OCI-LY1 (cell line): Measurements from ENCODE around the gene STAG3.

Source experiments
- H2AFZ ChIP-seq: fragments of 200-600 bp; sonication (generic), shearing (Covaris generic); 2 replicates; pipeline ENCODE4 v1.6.0; 2014; ENCODE audit warnings: antibody characterized with exemption, mild to moderate bottlenecking, low read length
- H3F3A ChIP-seq: fragments of 200-600 bp; sonication (generic), shearing (Covaris generic); 2 replicates; pipeline ENCODE4 v1.6.0; 2014; ENCODE audit warnings: mild to moderate bottlenecking, antibody characterized with exemption, low read length, moderate library complexity; ENCODE audit not compliant: insufficient read depth
- H3K27ac ChIP-seq: fragments of 200-600 bp; sonication (generic); 2 replicates; pipeline ENCODE4 v1.5.1; 2014; ENCODE audit warnings: low read length, mixed run types, mild to moderate bottlenecking, low read depth; ENCODE audit not compliant: poor library complexity, severe bottlenecking
- H3K27me3 ChIP-seq: fragments of 200-600 bp; sonication (generic); 2 replicates; pipeline ENCODE4 v1.6.0; 2014; ENCODE audit warnings: antibody characterized with exemption, mild to moderate bottlenecking, low read length, moderate library complexity; ENCODE audit not compliant: insufficient read depth
- H3K36me3 ChIP-seq: fragments of 200-600 bp; sonication (generic); 2 replicates; pipeline ENCODE4 v1.6.1; 2014; ENCODE audit warnings: mild to moderate bottlenecking, antibody characterized with exemption, low read length, moderate library complexity, mixed read lengths; ENCODE audit not compliant: insufficient read depth
- H3K4me1 ChIP-seq: fragments of 200-600 bp; sonication (generic); 2 replicates; pipeline ENCODE4 v1.5.1; 2014; ENCODE audit warnings: mild to moderate bottlenecking, low read length, moderate library complexity; ENCODE audit not compliant: insufficient read depth, severe bottlenecking
- H3K4me2 ChIP-seq: fragments of 200-600 bp; sonication (generic), shearing (Covaris generic); 2 replicates; pipeline ENCODE4 v1.6.1; 2014; ENCODE audit warnings: low read length
- H3K4me3 ChIP-seq: fragments of 200-600 bp; sonication (generic); 2 replicates; pipeline ENCODE4 v1.5.1; 2014; ENCODE audit warnings: low read length, low read depth, mild to moderate bottlenecking, mixed read lengths; ENCODE audit not compliant: poor library complexity, severe bottlenecking
- H3K79me2 ChIP-seq: fragments of 200-600 bp; shearing (Covaris generic); 2 replicates; pipeline ENCODE4 v1.6.1; 2016; ENCODE audit warnings: mixed run types, low read length, mixed read lengths; ENCODE audit not compliant: insufficient read depth
- H3K9ac ChIP-seq: fragments of 200-600 bp; sonication (generic), shearing (Covaris generic); 2 replicates; pipeline ENCODE4 v1.6.1; 2014; ENCODE audit warnings: mild to moderate bottlenecking, low read length, mixed read lengths
- H3K9me2 ChIP-seq: fragments of 200-600 bp; sonication (generic), shearing (Covaris generic); 2 replicates; pipeline ENCODE4 v1.6.1; 2014; ENCODE audit warnings: low read depth, mild to moderate bottlenecking, low read length, mixed read lengths
- H3K9me3 ChIP-seq: fragments of 200-600 bp; shearing (Covaris generic); 2 replicates; pipeline ENCODE4 v1.6.1; 2014; ENCODE audit warnings: low read length, mixed read lengths
- H4K20me1 ChIP-seq: fragments of 200-600 bp; sonication (generic), shearing (Covaris generic); 2 replicates; pipeline ENCODE4 v1.6.0; 2016; ENCODE audit warnings: mild to moderate bottlenecking, low read length; ENCODE audit not compliant: insufficient read depth
- CTCF ChIP-seq: fragments of 200-600 bp; sonication (generic), shearing (Covaris generic); IDR thresholded peaks from 2 replicates; pipeline ENCODE4 v1.5.1; 2017; ENCODE audit warnings: mild to moderate bottlenecking, antibody characterized with exemption, low read length, moderate library complexity, mixed read lengths
- EZH2 ChIP-seq: fragments of 200-600 bp; sonication (generic), shearing (Covaris generic); IDR thresholded peaks from 2 replicates; pipeline ENCODE4 v1.8.0; 2017; ENCODE audit warnings: borderline replicate concordance, mixed run types, mild to moderate bottlenecking, antibody characterized with exemption, low read length, moderate library complexity, mixed read lengths

The STAG3 gene

GRCh38 chr7:100147278-100147677 is 30.4 kb upstream of the STAG3 start:
- Histone ChIP-seq H3K9me2 (no peaks in the 10 kb centered on the region), H3K36me3 (peaks cover 13% of the 10 kb centered on the region; the same call in 1 of the 2 replicates), H3F3A (peaks cover 5% of the 10 kb centered on the region; the same call in 1 of the 2 replicates), H4K20me1 (no peaks in the 10 kb centered on the region), H3K79me2 (peaks cover 11% of the 10 kb centered on the region), H3K9ac (no peak overlapping the region), H3K4me2 (no peak overlapping the region), H3K4me1 (peaks cover 31% of the 10 kb centered on the region), H3K27me3 (no peaks in the 10 kb centered on the region), H3K4me3 (no peak overlapping the region), H2AFZ (no peak overlapping the region), H3K27ac (no peak overlapping the region), H3K9me3 (no peaks in the 10 kb centered on the region)
- TF ChIP-seq EZH2 (no peak), CTCF (no peak)

DNA sequence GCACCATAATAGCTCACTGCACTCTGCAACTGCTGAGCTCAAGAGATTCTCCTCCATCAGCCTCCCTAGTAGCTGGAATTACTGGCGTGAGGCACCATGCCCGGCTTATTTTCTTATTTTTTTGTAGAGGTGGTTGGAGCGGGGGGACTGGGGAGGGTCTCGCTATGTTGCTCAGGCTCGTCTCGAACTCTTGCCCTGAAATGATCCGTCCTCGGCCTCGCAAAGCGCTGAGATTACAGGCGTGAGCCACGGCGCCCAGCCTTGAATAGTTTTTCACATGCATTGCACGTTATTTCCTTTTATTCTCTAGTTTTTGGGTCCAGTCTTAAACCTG is 29.5 kb upstream of the STAG3 start:
- no peaks in the 10 kb centered on the region for H3K9me3 ChIP-seq
- H3K4me1 ChIP-seq: peaks cover 40% of the 10 kb centered on the region
- peak overlapping the region; percentile 79 for H3K4me3 ChIP-seq
- H3K27me3 ChIP-seq: no peaks in the 10 kb centered on the region
- H3K9me2 ChIP-seq: no peaks in the 10 kb centered on the region
- H3K27ac ChIP-seq: peak overlapping the region; percentile 70
- peaks cover 20% of the 10 kb centered on the region; the same call in 1 of the 2 replicates for H3K36me3 ChIP-seq
- H3K79me2 ChIP-seq: peaks cover 11% of the 10 kb centered on the region
- peaks cover 5% of the 10 kb centered on the region; the same call in 1 of the 2 replicates for H3F3A ChIP-seq
- H4K20me1 ChIP-seq: no peaks in the 10 kb centered on the region
- H3K9ac ChIP-seq: peak overlapping the region; percentile 69
- peak overlapping the region; percentile 79 for H3K4me2 ChIP-seq
- H2AFZ ChIP-seq: peak overlapping the region; percentile 41
- TF ChIP-seq EZH2: no peak
- TF ChIP-seq CTCF: no peak

DNA sequence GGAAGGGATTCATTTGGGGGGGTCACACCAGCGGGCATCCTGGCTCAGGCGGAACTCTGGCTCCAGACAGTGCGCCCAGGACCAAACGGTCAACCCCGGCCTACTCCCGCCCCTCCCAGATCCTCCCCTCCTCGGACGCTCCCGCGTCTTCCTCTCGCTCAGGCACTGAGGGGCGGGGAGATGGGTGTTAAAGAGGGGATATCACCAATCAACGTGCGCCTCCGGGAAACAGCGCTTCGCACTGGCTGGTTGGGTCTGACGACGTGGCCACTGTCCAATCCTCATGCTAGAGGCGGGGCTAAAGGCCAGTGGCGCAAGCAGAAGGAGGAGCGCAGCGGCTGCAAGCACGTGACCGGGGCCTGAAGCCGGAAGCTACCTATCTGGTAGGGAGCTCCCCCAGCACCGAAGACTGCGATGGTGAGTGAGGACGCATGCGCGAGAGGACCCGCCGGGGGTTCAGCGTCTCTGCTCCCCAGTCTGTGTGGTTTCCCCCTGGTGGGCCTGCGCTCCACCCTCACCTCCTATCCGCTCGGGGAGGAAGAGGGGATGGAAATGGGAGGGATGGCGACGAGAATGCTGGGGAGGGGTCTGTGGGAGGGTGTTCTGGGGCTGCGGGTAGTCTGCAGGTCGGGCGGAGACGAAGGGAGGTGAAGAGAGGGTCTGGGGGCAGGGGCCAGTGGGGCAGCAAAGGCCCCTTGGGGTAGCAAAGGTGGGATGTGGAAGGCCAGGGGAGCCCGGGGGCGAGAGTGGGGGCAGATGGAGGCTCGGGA is 29.0 kb upstream of the STAG3 start, which contains the start of gene LAMTOR4:
LAMTOR4 (plus strand) TSS at position 360 of the 770 bp plus-strand sequence; CDS start at position 415, 55 bp downstream.
- H3K27me3 ChIP-seq: no peaks in the 10 kb centered on the region

More for the DNA sequence above, 29.0 kb upstream of the STAG3 start, which contains the start of gene LAMTOR4:
- Histone ChIP-seq H3K4me3 (peak within 1 kb of the TSS; percentile 79), H2AFZ (peak within 1 kb of the TSS; percentile 41), H4K20me1 (no peaks in the 10 kb centered on the region), H3K4me1 (peaks cover 46% of the 10 kb centered on the region), H3K36me3 (peaks cover 26% of the 10 kb centered on the region; the same call in 1 of the 2 replicates), H3K79me2 (peaks cover 11% of the 10 kb centered on the region), H3F3A (peaks cover 5% of the 10 kb centered on the region; the same call in 1 of the 2 replicates), H3K9me3 (no peaks in the 10 kb centered on the region), H3K27ac (peak within 1 kb of the TSS; percentile 70), H3K9me2 (no peaks in the 10 kb centered on the region), H3K4me2 (peak within 1 kb of the TSS; percentile 86), H3K9ac (peak within 1 kb of the TSS; percentile 86)
- no peak for TF ChIP-seq CTCF
- TF ChIP-seq EZH2: no peak
